ENCODE measurements around the gene SPIRE1.
"Not testable (repeated sequence)": the region's sequence is repeated elsewhere in the genome, so short reads cannot be mapped to it uniquely, and the experiment has no call there.

SPIRE1 gene

DNA sequence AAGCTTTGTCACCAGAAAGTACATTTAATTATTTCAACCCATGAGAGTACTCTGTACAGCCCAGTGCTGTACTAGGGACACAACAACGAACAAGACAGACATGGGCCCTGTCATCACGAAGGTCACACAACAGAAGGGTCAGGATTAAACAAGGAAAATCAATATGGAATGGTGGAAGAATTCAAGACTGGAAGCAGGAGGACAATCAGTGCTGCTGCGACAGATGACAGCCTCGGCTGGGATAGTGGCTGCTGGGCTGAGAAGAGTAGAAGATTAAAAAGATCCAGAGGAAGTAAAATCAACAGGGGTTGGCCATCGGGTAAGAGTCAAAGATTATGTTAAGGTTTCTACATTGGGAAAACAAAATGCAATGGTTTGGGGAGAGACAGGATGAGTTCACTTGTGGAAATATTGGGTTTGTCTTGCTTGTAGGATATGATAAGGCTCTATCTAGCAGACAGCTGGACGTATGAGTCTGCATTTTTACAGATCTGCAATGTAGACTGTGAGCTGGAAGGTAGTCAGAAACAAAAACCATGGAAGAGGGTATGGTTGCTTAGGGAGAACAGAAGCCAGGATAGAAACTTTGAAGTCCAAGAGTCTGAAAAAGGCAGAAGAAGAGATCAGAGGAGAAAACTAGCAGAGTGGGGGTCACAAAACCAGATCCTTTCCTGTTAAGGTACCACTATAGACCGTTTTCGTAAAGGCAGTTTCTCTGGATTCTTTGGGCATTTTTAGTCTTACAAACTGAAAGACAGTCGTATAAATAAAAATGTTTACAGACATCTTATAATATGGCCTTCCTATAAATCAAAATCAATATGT, 166.1 kb downstream of the SPIRE1 start:
- no peak for TF ChIP-seq CTCF (IDR thresholded peaks at IDR 0.05; ENCODE audit: low read depth, low read length, missing control alignments)
- in situ Hi-C loops (cut with HindIII; ENCODE audit: low sequenced_read_pairs), result no loop called here
- DNase-seq (ENCODE audit: low read depth), result no peak
- no peak overlapping the region for H3K4me3 ChIP-seq (ENCODE audit: low read depth, low read length)

DNA sequence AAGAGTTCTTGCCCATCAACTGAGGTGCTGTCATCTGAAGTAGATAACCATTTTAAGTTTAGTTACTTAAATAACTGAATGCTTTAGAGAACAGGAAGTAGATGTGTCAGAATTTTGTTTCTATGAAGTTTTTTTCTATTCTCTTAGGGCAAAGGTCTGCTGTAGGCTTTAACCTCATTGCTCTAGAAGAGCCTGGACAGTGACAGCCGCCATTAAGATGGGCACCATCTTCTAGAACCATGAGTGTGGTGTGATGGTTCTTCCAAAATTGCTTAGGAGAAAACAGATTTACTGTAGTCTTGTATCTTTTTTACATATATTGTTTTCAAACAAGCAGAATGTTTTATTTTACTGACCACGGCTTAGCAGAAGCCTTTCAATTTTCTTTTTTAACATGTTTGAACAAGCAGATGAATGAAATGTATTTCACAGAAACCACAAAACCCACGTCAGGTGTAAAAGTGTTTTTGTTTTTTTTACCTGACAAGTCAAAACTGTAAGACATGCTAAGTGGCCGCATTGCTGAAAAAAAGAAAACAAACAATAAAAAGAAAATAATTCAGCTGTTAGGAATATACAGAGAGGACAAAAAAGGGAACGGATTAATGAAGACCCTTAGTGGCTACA, 172.3 kb downstream of the SPIRE1 start:
- DNase-seq (ENCODE audit: low read depth), result no peak
- no peak overlapping the region for H3K4me3 ChIP-seq (ENCODE audit: low read depth, low read length)
- no peak for TF ChIP-seq CTCF (IDR thresholded peaks at IDR 0.05; ENCODE audit: low read depth, low read length, missing control alignments)
- in situ Hi-C loops (cut with HindIII; ENCODE audit: low sequenced_read_pairs), result no loop called here

GRCh38 chr18:12481915-12482314, 176.0 kb downstream of the SPIRE1 start:
- DNase-seq (ENCODE audit: low read depth); in situ Hi-C loops (cut with HindIII; ENCODE audit: low sequenced_read_pairs); H3K4me3 ChIP-seq (ENCODE audit: low read depth, low read length): not testable (repeated sequence)

DNA sequence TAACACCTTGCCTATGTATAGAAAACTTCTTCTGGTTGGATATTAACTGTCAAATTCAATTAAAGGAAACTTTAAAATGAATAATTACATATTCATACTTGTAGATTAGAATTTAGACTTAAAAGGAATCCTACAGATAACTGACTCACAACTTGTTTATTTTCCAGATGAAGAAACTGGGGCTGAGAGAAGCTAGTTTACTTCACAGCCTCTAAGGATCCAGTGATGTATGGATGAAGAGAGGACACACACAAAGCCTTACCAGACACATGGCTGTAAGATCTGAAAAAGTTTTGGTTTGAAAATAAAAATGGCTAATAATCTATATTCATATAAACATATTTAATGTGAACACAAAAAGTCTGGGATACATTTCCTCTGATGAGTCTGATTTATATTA, 177.9 kb downstream of the SPIRE1 start:
- DNase-seq (ENCODE audit: low read depth), result no peak
- H3K4me3 ChIP-seq (ENCODE audit: low read depth, low read length), result no peak overlapping the region
- TF ChIP-seq CTCF (IDR thresholded peaks at IDR 0.05; ENCODE audit: low read depth, low read length, missing control alignments), result no peak
- in situ Hi-C loops (cut with HindIII; ENCODE audit: low sequenced_read_pairs), result no loop called here

GRCh38 chr18:12479536-12479935, 178.4 kb downstream of the SPIRE1 start:
- TF ChIP-seq CTCF (IDR thresholded peaks at IDR 0.05; ENCODE audit: low read depth, low read length, missing control alignments), result no peak
- in situ Hi-C loops (cut with HindIII; ENCODE audit: low sequenced_read_pairs), result no loop called here
- H3K4me3 ChIP-seq (ENCODE audit: low read depth, low read length), result no peak overlapping the region

DNA sequence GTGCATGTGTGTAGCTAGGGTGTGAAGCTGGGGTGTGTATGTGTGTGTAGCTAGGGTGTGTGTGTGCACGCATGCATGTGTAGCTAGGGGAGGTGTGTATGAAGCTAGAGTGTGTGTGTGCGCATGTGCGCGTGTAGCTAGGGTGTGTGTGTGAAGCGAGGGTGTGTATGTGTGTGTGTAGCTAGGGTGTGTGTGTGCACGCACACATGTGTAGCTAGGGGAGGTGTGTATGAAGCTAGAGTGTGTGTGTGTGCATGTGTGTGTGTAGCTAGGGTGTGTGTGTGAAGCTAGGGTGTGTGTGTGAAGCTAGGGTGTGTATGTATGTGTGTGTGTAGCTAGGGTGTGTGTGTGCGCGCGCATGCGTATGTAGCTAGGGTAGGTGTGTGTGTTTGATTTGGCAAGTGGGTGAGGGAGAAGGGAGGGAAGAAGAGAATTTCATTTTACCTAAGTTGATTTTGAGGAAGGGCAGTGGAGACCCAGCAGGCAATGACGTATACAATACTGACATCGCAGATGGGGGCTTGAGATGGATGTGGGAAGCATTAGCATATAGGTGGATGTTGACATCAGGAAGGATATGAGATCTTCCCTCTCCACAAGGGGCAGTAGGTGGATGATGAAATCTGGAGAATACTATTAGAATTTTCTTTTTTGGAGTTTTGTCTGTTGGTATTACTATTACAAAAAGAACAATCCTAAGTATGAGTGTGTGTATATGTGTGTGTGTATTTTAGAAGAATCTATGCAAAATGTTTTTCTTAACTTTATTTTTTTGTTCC, 179.4 kb downstream of the SPIRE1 start:
- DNase-seq (ENCODE audit: low read depth), result no peak
- in situ Hi-C loops (cut with HindIII; ENCODE audit: low sequenced_read_pairs), result no loop called here
- no peak overlapping the region for H3K4me3 ChIP-seq (ENCODE audit: low read depth, low read length)
- peak; percentile 6 for TF ChIP-seq CTCF (IDR thresholded peaks at IDR 0.05; ENCODE audit: low read depth, low read length, missing control alignments)

More at GRCh38 chr18:12479536-12479935, 178.4 kb downstream of the SPIRE1 start:
- no peak for DNase-seq (ENCODE audit: low read depth)
